Common myeloid progenitor, CD34-positive (primary cell): ENCODE data around the gene TNF.

Experiments
- CTCF ChIA-PET: fragments of 350-600 bp; sonication (Branson Sonifier 250); formaldehyde crosslinking; loops from one replicate; lab custom pipeline; 2021; ENCODE audit warnings: antibody characterized with exemption; lab: Charles Lee
- POLR2A ChIA-PET: fragments of 350-600 bp; sonication (Branson Sonifier 250); formaldehyde crosslinking; loops from one replicate; lab custom pipeline; 2021; ENCODE audit warnings: antibody characterized with exemption; lab: Charles Lee
- DNase-seq, 3 donors: peaks; one replicate each; pipeline versions ENCODE4 v3.0.0 to v3.0.0-alpha.2; 2013
- H3K27ac ChIP-seq, 2 experiments: 1 replicate in 1 of 2; 2 replicates in 1 of 2; pipeline ENCODE4 v1.7.0; 2013; ENCODE audit warnings: inconsistent platforms in 2 of 2, low read length in 2 of 2, mild to moderate bottlenecking in 2 of 2, low read depth in 1 of 2, moderate library complexity in 1 of 2; ENCODE audit not compliant: severe bottlenecking in 2 of 2, insufficient read depth in 1 of 2, poor library complexity in 1 of 2
- H3K27me3 ChIP-seq, 5 experiments: replicated peaks in 2 of 5; 1 replicate in 3 of 5; 2 replicates in 2 of 5; pipeline versions ENCODE4 v1.6.1 to v1.7.0; 2013; ENCODE audit warnings: low read length in 4 of 5, mild to moderate bottlenecking in 2 of 5, moderate library complexity in 2 of 5, inconsistent platforms in 1 of 5; ENCODE audit not compliant: insufficient read depth in 5 of 5, control insufficient read depth in 4 of 5
- H3K36me3 ChIP-seq, 4 experiments: 1 replicate in 2 of 4; 2 replicates in 2 of 4; pipeline versions ENCODE4 v1.6.1 to v1.7.0; 2013; ENCODE audit warnings: low read length in 3 of 4, control low read depth in 1 of 4, mild to moderate bottlenecking in 1 of 4; ENCODE audit not compliant: control insufficient read depth in 4 of 4, insufficient read depth in 4 of 4
- H3K4me1 ChIP-seq, 4 experiments: 1 replicate in 3 of 4; 2 replicates in 1 of 4; pipeline versions ENCODE4 v1.6.1 to v1.7.1; 2013; ENCODE audit warnings: low read length in 3 of 4, mild to moderate bottlenecking in 3 of 4, control low read depth in 1 of 4, inconsistent platforms in 1 of 4, moderate library complexity in 1 of 4; ENCODE audit not compliant: control insufficient read depth in 4 of 4, insufficient read depth in 4 of 4; ENCODE audit errors: control extremely low read depth in 1 of 4
- H3K4me3 ChIP-seq, 7 experiments: 1 replicate in 4 of 7; 2 replicates in 3 of 7; pipeline versions ENCODE4 v1.5.1 to v1.7.0; 2013; ENCODE audit warnings: mild to moderate bottlenecking in 7 of 7, low read length in 6 of 7, moderate library complexity in 6 of 7, inconsistent platforms in 2 of 7, low read depth in 2 of 7, control low read depth in 1 of 7; ENCODE audit not compliant: insufficient read depth in 4 of 7, control insufficient read depth in 1 of 7; ENCODE audit errors: extremely low read depth in 1 of 7
- H3K9me3 ChIP-seq, 5 experiments: 1 replicate in 4 of 5; 2 replicates in 1 of 5; pipeline versions ENCODE4 v1.6.1 to v1.7.1; 2013; ENCODE audit warnings: low read length in 4 of 5, mild to moderate bottlenecking in 2 of 5, inconsistent platforms in 1 of 5, low read depth in 1 of 5, moderate library complexity in 1 of 5; ENCODE audit not compliant: control insufficient read depth in 4 of 5, insufficient read depth in 2 of 5; ENCODE audit errors: control extremely low read depth in 1 of 5
- WGBS: methylation state at CpG from one replicate; pipeline ENCODE4 v1.1.5; 2013; ENCODE audit not compliant: insufficient coverage; 5-methylcytosine and 5-hydroxymethylcytosine counted together

TNF gene

GRCh38 chr6:31531162-31531561 lies 44.2 kb upstream of the TNF start:
- no peaks in the 10 kb centered on the region for H3K4me1 ChIP-seq
- no peak overlapping the region for H3K27ac ChIP-seq
- H3K36me3 ChIP-seq, result peaks cover 28 to 68% (median 53%) of the 10 kb centered on the region in 4 experiments
- H3K4me3 ChIP-seq, result no peak overlapping the region
- ChIA-PET POLR2A (interaction anchor here (0.8 to 0.9 kb wide), 2 partner anchors 10 to 63 kb away, joined by 3 to 4 read pairs; no protein-coding TSS in a partner anchor), CTCF (interaction anchor here (1.0 to 2.1 kb wide), 3 partner anchors 10 to 47 kb away, joined by 3 to 7 read pairs (median 3); partner anchors contain the start of gene DDX39B)
- WGBS, result 100% methylated on average over 1 of the region's 7 CpGs
- no peaks in the 10 kb centered on the region for H3K27me3 ChIP-seq
- H3K9me3 ChIP-seq, result no peaks in the 10 kb centered on the region
- DNase-seq, result no peak

GRCh38 chr6:31531771-31532643 lies 43.4 kb upstream of the TNF start:
- CTCF ChIA-PET, result interaction anchor here (0.7 to 2.1 kb wide), 4 partner anchors 9 to 46 kb away, joined by 3 to 7 read pairs (median 3); partner anchors contain the start of gene DDX39B

GRCh38 chr6:31532644-31533454 lies 42.5 kb upstream of the TNF start:
- CTCF ChIA-PET, result interaction anchor here (2.1 kb wide), 1 partner anchor 8 kb away, joined by 7 read pairs; the partner anchor contains the start of gene DDX39B

More at GRCh38 chr6:31531771-31532643, 43.4 kb upstream of the TNF start:
- Histone ChIP-seq H3K4me1 (no peaks in the 10 kb centered on the region), H3K27me3 (no peaks in the 10 kb centered on the region), H3K9me3 (no peaks in the 10 kb centered on the region), H3K36me3 (peaks cover 32 to 75% (median 59%) of the 10 kb centered on the region in 4 experiments), H3K4me3 (no peak overlapping the region), H3K27ac (no peak overlapping the region)
- POLR2A ChIA-PET, result interaction anchor here (0.8 to 0.9 kb wide), 2 partner anchors 9 to 64 kb away, joined by 3 to 4 read pairs; no protein-coding TSS in a partner anchor
- DNase-seq, result no peak
- 85% methylated on average over 7 of the region's 9 CpGs for WGBS

GRCh38 chr6:31533455-31533841 lies 41.9 kb upstream of the TNF start:
- ChIA-PET CTCF (no interaction called here), POLR2A (no interaction called here)
- no peak for DNase-seq
- Histone ChIP-seq H3K27ac (peak overlapping the region in 1 of 2 experiments; percentile 43), H3K4me1 (peaks cover 0 to 2% (median 0%) of the 10 kb centered on the region in 4 experiments), H3K9me3 (no peaks in the 10 kb centered on the region), H3K4me3 (no peak overlapping the region), H3K36me3 (peaks cover 35 to 89% (median 70%) of the 10 kb centered on the region in 4 experiments), H3K27me3 (no peaks in the 10 kb centered on the region)
- WGBS, result 100% methylated on average over 1 of the region's 1 CpG

More at GRCh38 chr6:31532644-31533454, 42.5 kb upstream of the TNF start:
- Histone ChIP-seq H3K27me3 (no peaks in the 10 kb centered on the region), H3K9me3 (no peaks in the 10 kb centered on the region), H3K36me3 (peaks cover 32 to 83% (median 64%) of the 10 kb centered on the region in 4 experiments), H3K4me1 (no peaks in the 10 kb centered on the region), H3K27ac (no peak overlapping the region), H3K4me3 (no peak overlapping the region)
- POLR2A ChIA-PET, result no interaction called here
- 90% methylated on average over 2 of the region's 9 CpGs for WGBS
- DNase-seq, result no peak

GRCh38 chr6:31534011-31534410 lies 41.4 kb upstream of the TNF start:
- peaks cover 41 to 94% (median 76%) of the 10 kb centered on the region in 4 experiments for H3K36me3 ChIP-seq

GRCh38 chr6:31534521-31535040 lies 40.8 kb upstream of the TNF start:
- POLR2A ChIA-PET, result no interaction called here
- CTCF ChIA-PET, result interaction anchor here (1.2 kb wide), 1 partner anchor 46 kb away, joined by 3 read pairs; no protein-coding TSS in a partner anchor
- peaks cover 4 to 14% (median 10%) of the 10 kb centered on the region in 4 experiments for H3K4me1 ChIP-seq
- no peaks in the 10 kb centered on the region for H3K27me3 ChIP-seq
- H3K36me3 ChIP-seq, result peaks cover 44 to 96% (median 80%) of the 10 kb centered on the region in 4 experiments
- no peak overlapping the region for H3K27ac ChIP-seq
- H3K9me3 ChIP-seq, result no peaks in the 10 kb centered on the region
- no peak overlapping the region for H3K4me3 ChIP-seq
- DNase-seq, result no peak
- 90% methylated on average over 21 of the region's 24 CpGs for WGBS

More at GRCh38 chr6:31534011-31534410, 41.4 kb upstream of the TNF start:
- H3K27ac ChIP-seq, result peak overlapping the region; percentile 3 to 43
- ChIA-PET POLR2A (no interaction called here), CTCF (no interaction called here)
- peaks cover 0 to 8% (median 4%) of the 10 kb centered on the region in 4 experiments for H3K4me1 ChIP-seq
- no peak overlapping the region for H3K4me3 ChIP-seq
- no peaks in the 10 kb centered on the region for H3K27me3 ChIP-seq
- H3K9me3 ChIP-seq, result no peaks in the 10 kb centered on the region
- no peak for DNase-seq
- 88% methylated on average over 5 of the region's 6 CpGs for WGBS
